GM21360 (cell line): ENCODE data around the gene PTPRK.
"Not testable (repeated sequence)": the region's sequence is repeated elsewhere in the genome, so short reads cannot be mapped to it uniquely, and the experiment has no call there.

Source experiments
- ATAC-seq: cut with Tn5 transposase; IDR thresholded peaks from one replicate; pipeline ENCODE4 v1.9.1; 2021; ENCODE audit warnings: mild to moderate bottlenecking, moderate library complexity; ENCODE audit not compliant: unreplicated experiment

Gene PTPRK

GRCh38 chr6:127980996-127981395 lies 539.4 kb downstream of the PTPRK start:
- no peak for ATAC-seq

- not testable (repeated sequence) for ATAC-seq
Observed at GRCh38 chr6:127978185-127978584, 542.2 kb downstream of the PTPRK start.

GRCh38 chr6:127976796-127977195 lies 543.6 kb downstream of the PTPRK start:
- ATAC-seq = no peak

GRCh38 chr6:127976111-127976510 lies 544.3 kb downstream of the PTPRK start:
- ATAC-seq = no peak

GRCh38 chr6:127972815-127973214 lies 547.6 kb downstream of the PTPRK start:
- ATAC-seq = no peak

GRCh38 chr6:127971945-127972391 lies 548.4 kb downstream of the PTPRK start:
- ATAC-seq = no peak

GRCh38 chr6:127971386-127971785 lies 549.0 kb downstream of the PTPRK start:
- ATAC-seq = no peak

- ATAC-seq = no peak
Observed at GRCh38 chr6:127969701-127970100, 550.7 kb downstream of the PTPRK start.

- ATAC-seq = no peak
Observed at GRCh38 chr6:127968394-127968793, 552.0 kb downstream of the PTPRK start.

- ATAC-seq = no peak
Observed at GRCh38 chr6:127967708-127968107, 552.7 kb downstream of the PTPRK start.

- ATAC-seq = no peak
Observed at GRCh38 chr6:127966616-127967015, 553.8 kb downstream of the PTPRK start.

- ATAC-seq = no peak
Observed at GRCh38 chr6:127963495-127963894, 556.9 kb downstream of the PTPRK start.

GRCh38 chr6:127959869-127960268 lies 560.5 kb downstream of the PTPRK start:
- no peak for ATAC-seq

- ATAC-seq = no peak
Observed at GRCh38 chr6:127956956-127957355, 563.4 kb downstream of the PTPRK start.

GRCh38 chr6:127956260-127956888 lies 564.0 kb downstream of the PTPRK start:
- no peak for ATAC-seq

GRCh38 chr6:127954082-127954481 lies 566.3 kb downstream of the PTPRK start:
- no peak for ATAC-seq

- no peak for ATAC-seq
Observed at GRCh38 chr6:127952831-127953230, 567.6 kb downstream of the PTPRK start.

GRCh38 chr6:127952176-127952575 lies 568.2 kb downstream of the PTPRK start:
- no peak for ATAC-seq

- no peak for ATAC-seq
Observed at GRCh38 chr6:127951172-127951917, 569.1 kb downstream of the PTPRK start.

- ATAC-seq = no peak
Observed at GRCh38 chr6:127950566-127951145, 569.7 kb downstream of the PTPRK start.

- no peak for ATAC-seq
Observed at GRCh38 chr6:127949251-127949650, 571.1 kb downstream of the PTPRK start.

- ATAC-seq = no peak
Observed at GRCh38 chr6:127946388-127946787, 574.0 kb downstream of the PTPRK start.
